ENCODE measurements around the gene CERS3.
A peak's percentile ranks its signal among the peaks of the same experiment; 100 is the strongest.

Gene CERS3

DNA sequence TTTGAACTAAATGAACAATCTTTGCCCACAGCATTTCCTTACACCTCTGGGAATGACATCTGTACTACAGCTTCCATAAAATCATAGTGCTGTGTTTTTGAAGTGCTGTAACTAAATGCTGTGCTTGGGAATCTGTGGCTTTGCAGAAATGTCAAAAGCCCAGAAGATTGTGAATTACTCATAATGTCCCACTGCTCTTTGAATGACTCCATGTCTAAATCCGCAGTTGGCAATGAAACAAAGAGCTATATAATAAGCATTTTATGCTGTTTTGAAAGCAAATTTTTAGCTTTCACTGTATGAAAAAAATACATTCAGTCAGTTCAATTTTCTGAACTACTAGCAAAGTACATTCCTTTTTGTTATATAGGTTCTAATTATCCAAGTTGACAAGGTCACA lies 98.3 kb downstream of the CERS3 start:
- Histone ChIP-seq H3K36me3 (ENCODE audit: control insufficient read depth, insufficient read depth, low read length) (no peaks in the 10 kb centered on the region), H3K27ac (no peak overlapping the region), H3K79me2 (no peaks in the 10 kb centered on the region), H3K9me3 (ENCODE audit: control insufficient read depth, low read length) (no peaks in the 10 kb centered on the region), H3K4me3 (ENCODE audit: low read depth, low read length) (no peak overlapping the region), H2AFZ (no peak overlapping the region), H3K9ac (no peak overlapping the region), H3K4me2 (ENCODE audit: low read length) (no peak overlapping the region), H3K4me1 (peaks cover 4% of the 10 kb centered on the region), H3K27me3 (ENCODE audit: control insufficient read depth, insufficient read depth, low read length) (no peaks in the 10 kb centered on the region)
- no peak for TF ChIP-seq CTCF (IDR thresholded peaks at IDR 0.05)

DNA sequence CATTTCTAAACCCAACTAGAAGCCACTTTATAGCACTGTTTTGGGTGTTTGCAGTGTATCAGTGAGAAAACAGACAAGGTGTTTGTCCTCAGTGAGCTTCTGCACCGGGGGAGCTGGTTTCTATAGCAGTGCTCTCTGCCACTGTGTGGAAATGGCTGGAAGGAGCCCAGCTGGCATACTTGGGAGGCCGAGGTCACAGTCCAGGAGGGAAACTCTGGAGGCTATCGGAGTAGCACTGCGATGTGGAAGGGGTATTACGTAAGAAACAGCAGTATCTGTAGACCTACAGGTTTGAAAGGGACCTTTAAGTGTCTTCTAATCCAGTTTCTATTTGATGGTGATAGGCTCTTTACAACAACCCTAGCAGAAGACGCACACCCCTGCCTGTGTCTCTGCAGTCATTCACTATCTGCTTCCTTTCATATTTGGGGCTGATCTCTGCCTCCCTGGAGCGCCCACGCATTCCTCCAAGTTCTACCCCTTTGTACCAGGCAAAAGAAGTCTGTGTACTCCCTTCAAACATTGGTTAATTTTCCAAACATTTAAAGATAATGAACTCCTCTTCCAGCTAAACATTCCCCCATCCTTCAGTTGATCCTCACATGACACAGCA lies 99.5 kb downstream of the CERS3 start:
- Histone ChIP-seq H3K4me1 (peaks cover 4% of the 10 kb centered on the region), H3K27ac (no peak overlapping the region), H3K9ac (no peak overlapping the region), H3K9me3 (ENCODE audit: control insufficient read depth, low read length) (no peaks in the 10 kb centered on the region), H2AFZ (no peak overlapping the region), H3K4me3 (ENCODE audit: low read depth, low read length) (no peak overlapping the region), H3K36me3 (ENCODE audit: control insufficient read depth, insufficient read depth, low read length) (no peaks in the 10 kb centered on the region), H3K4me2 (ENCODE audit: low read length) (no peak overlapping the region), H3K79me2 (no peaks in the 10 kb centered on the region), H3K27me3 (ENCODE audit: control insufficient read depth, insufficient read depth, low read length) (no peaks in the 10 kb centered on the region)
- no peak for TF ChIP-seq CTCF (IDR thresholded peaks at IDR 0.05)

DNA sequence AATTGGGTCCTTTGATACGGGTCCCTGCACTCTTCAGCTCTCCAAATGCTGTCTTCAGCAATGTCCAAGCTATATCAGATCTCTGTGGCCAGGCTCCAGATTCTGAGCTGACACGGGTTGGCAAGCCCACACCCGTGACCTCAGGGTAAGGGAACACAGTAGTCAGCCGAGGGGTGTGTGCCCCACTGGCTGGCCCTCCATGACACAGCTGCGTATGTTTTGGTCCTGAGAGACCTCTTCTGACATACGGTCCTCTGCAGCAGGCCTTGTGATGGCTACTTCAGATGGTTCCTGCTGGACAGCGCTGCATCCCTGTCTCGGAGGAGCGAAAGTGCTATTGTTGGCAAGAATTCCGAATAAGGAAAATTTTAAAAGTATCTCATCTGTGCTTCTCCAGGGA lies 101.8 kb downstream of the CERS3 start:
- Histone ChIP-seq H3K27me3 (ENCODE audit: control insufficient read depth, insufficient read depth, low read length) (no peaks in the 10 kb centered on the region), H3K27ac (no peak overlapping the region), H3K79me2 (no peaks in the 10 kb centered on the region), H3K9ac (no peak overlapping the region), H3K36me3 (ENCODE audit: control insufficient read depth, insufficient read depth, low read length) (no peaks in the 10 kb centered on the region), H3K4me2 (ENCODE audit: low read length) (peak overlapping the region; percentile 44), H3K9me3 (ENCODE audit: control insufficient read depth, low read length) (no peaks in the 10 kb centered on the region), H3K4me3 (ENCODE audit: low read depth, low read length) (peak overlapping the region; percentile 11), H2AFZ (peak overlapping the region; percentile 62), H3K4me1 (peaks cover 4% of the 10 kb centered on the region)
- no peak for TF ChIP-seq CTCF (IDR thresholded peaks at IDR 0.05)

- H2AFZ ChIP-seq, result no peak overlapping the region
- H3K4me1 ChIP-seq, result no peaks in the 10 kb centered on the region
- no peak for TF ChIP-seq CTCF (IDR thresholded peaks at IDR 0.05)
- no peaks in the 10 kb centered on the region for H3K36me3 ChIP-seq (ENCODE audit: control insufficient read depth, insufficient read depth, low read length)
- no peak overlapping the region for H3K4me3 ChIP-seq (ENCODE audit: low read depth, low read length)
- H3K79me2 ChIP-seq, result no peaks in the 10 kb centered on the region
- no peak overlapping the region for H3K4me2 ChIP-seq (ENCODE audit: low read length)
- no peak overlapping the region for H3K27ac ChIP-seq
- H3K9ac ChIP-seq, result no peak overlapping the region
- H3K9me3 ChIP-seq (ENCODE audit: control insufficient read depth, low read length), result no peaks in the 10 kb centered on the region
- no peaks in the 10 kb centered on the region for H3K27me3 ChIP-seq (ENCODE audit: control insufficient read depth, insufficient read depth, low read length)
These were observed 123.6 kb downstream of the CERS3 start for GRCh38 chr15:100405179-100405578.

DNA sequence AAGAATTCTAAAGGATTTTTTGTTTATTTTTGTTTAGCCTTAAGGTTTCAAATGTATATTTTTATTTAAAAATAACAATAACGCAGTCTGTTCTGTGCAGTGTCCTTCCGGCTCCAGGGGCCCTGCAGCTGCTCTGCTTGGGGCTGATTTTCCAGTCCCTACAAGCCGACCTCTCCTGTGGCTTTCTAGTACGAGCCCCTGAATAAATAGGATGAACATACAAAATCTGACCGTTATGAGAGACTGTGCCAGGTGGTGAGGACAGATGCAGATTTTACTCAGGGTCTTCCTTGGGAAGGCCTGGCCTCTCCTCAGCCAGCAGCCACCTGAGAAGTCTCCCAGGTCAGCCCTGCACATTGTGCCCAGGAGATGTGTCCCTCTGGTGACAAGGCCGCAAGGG lies 127.8 kb downstream of the CERS3 start:
- no peak for TF ChIP-seq CTCF (IDR thresholded peaks at IDR 0.05)
- H3K79me2 ChIP-seq, result no peaks in the 10 kb centered on the region
- no peak overlapping the region for H3K27ac ChIP-seq

More for the DNA sequence above, 127.8 kb downstream of the CERS3 start:
- H3K36me3 ChIP-seq (ENCODE audit: control insufficient read depth, insufficient read depth, low read length), result no peaks in the 10 kb centered on the region
- no peak overlapping the region for H2AFZ ChIP-seq
- no peak overlapping the region for H3K4me3 ChIP-seq (ENCODE audit: low read depth, low read length)
- H3K9ac ChIP-seq, result no peak overlapping the region
- H3K4me2 ChIP-seq (ENCODE audit: low read length), result no peak overlapping the region
- no peaks in the 10 kb centered on the region for H3K27me3 ChIP-seq (ENCODE audit: control insufficient read depth, insufficient read depth, low read length)
- no peaks in the 10 kb centered on the region for H3K9me3 ChIP-seq (ENCODE audit: control insufficient read depth, low read length)
- no peaks in the 10 kb centered on the region for H3K4me1 ChIP-seq
